OCI-LY3 (cell line): ENCODE results near the gene RPL37.

Experiments used
- EZH2phosphoT487 ChIP-seq: fragments of 200-600 bp; shearing (Covaris generic); IDR thresholded peaks from 2 replicates; pipeline ENCODE4 v1.6.1; 2018; ENCODE audit warnings: antibody characterized with exemption, mixed run types, low read depth
- TF ChIP-seq, protein P1 (sequence below): fragments of 200-600, 300-600 bp; sonication (generic); IDR thresholded peaks from 2 replicates; pipeline ENCODE4 v1.5.1; 2014; ENCODE audit warnings: antibody characterized with exemption, low read length, low read depth

DNA sequence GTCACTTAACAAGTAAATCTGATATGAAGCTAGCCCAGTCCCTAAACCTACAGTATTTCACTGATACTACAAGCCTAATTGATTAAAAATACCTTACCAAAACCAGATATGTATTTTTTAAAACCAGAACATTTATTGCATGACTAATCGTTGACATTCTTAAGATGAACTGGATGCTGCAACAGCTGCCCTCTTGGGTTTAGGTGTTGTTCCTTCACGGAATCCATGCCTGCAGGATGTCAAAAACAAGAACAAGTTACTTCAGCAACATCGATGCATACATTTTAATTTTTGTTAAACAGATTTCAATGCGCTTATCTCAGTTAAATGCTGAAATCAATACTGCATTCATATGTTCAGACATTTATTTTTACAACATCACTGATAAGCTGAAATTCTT lies 2.7 kb downstream of the RPL37 start:
- TF ChIP-seq, protein P1, sequence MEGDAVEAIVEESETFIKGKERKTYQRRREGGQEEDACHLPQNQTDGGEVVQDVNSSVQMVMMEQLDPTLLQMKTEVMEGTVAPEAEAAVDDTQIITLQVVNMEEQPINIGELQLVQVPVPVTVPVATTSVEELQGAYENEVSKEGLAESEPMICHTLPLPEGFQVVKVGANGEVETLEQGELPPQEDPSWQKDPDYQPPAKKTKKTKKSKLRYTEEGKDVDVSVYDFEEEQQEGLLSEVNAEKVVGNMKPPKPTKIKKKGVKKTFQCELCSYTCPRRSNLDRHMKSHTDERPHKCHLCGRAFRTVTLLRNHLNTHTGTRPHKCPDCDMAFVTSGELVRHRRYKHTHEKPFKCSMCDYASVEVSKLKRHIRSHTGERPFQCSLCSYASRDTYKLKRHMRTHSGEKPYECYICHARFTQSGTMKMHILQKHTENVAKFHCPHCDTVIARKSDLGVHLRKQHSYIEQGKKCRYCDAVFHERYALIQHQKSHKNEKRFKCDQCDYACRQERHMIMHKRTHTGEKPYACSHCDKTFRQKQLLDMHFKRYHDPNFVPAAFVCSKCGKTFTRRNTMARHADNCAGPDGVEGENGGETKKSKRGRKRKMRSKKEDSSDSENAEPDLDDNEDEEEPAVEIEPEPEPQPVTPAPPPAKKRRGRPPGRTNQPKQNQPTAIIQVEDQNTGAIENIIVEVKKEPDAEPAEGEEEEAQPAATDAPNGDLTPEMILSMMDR = no peak
- TF ChIP-seq EZH2phosphoT487 = no peak
